Hematopoietic multipotent progenitor cell treated with erythropoietin and hydrocortisone succinate and interleukin-3 and kit ligand, for 15 days (in vitro differentiated cells): ENCODE results near the gene EPHA6.
"Not testable (repeated sequence)": the region's sequence is repeated elsewhere in the genome, so short reads cannot be mapped to it uniquely, and the experiment has no call there.

Experiments used
- DNase-seq: peaks from one replicate; pipeline ENCODE4 v3.0.0-alpha.2; 2015; ENCODE audit warnings: low spot score

Gene EPHA6

DNA sequence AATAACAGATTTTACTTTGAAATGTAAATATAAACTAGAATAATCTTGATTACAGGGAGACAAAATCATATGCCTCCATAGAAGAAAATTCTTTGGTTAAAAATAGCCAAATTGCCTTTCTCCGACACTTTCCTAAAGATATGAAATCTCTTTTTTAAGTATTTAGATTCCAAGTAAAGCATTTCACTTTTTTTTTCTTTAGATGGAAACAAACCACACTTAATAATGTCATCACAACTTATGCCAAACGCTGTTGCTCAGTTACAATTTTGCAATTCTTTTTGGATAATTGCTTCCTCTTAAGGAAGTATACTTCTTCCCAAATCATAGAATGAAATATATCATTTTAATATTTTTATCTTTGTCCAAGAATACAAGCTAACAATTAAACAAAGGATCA is 656.1 kb downstream of the EPHA6 start:
- no peak for DNase-seq

- DNase-seq: no peak
Observed at GRCh38 chr3:97479740-97480139, 665.3 kb downstream of the EPHA6 start.

GRCh38 chr3:97480696-97481289 is 666.4 kb downstream of the EPHA6 start:
- DNase-seq: not testable (repeated sequence)

GRCh38 chr3:97481416-97481815 is 667.0 kb downstream of the EPHA6 start:
- no peak for DNase-seq

DNA sequence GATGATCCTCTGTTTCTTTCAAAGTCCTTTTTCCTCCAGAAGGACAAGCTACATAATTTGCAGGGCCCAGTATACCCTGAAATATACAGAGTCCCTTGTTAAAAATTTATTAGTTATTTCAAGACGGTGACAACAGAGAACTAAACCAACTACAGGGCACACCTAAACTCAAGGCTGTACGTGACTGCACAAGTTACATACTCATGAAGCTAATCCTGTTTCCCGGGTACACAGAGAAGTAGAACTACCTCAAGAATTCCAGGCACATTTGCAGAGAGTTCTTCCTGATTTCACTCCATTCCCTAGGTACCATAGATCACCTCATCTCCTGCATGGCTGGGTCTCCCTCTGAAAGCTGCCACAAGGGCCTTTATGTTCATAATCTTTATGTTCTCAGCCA is 670.8 kb downstream of the EPHA6 start:
- DNase-seq: no peak

GRCh38 chr3:97487587-97487986 is 673.2 kb downstream of the EPHA6 start:
- no peak for DNase-seq

DNA sequence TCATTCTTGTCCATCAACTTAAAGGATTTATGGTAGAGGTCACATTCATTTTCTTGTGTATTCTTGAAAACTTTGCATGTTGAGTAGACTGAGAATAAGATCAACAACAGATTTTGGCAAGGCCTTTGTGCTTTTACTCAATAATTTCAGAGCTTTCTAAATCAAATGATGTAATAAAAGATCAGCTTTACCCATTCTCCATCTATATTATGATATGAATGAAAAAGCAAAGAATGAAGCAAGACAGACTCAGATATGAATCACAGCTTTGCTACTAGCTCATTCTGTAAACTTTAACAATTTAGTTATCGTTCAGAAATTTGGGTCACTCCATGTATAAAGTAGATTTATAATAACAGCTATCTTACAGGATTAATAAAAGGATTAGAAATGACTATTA is 674.3 kb downstream of the EPHA6 start:
- DNase-seq: no peak

- DNase-seq: no peak
Observed at GRCh38 chr3:97495896-97496295, 681.5 kb downstream of the EPHA6 start.

DNA sequence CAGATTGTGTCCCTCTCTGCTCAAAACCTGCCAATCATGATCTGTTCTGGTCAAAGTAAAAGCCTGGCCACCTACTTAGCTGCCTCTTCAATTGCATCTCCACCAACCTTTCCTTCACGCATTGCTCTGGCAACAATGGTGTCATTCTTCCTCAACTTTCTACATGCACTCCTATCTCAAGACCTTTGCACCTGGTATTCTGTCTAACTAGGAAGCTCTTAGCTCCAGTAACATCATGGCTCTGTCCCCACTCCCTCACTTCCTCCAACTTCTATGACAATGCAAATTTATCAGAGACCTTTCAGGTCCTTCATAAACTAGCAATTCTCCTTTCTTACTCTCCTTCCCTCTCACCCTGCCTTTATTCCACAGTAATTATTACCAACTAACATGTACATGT is 682.7 kb downstream of the EPHA6 start:
- DNase-seq: no peak

DNA sequence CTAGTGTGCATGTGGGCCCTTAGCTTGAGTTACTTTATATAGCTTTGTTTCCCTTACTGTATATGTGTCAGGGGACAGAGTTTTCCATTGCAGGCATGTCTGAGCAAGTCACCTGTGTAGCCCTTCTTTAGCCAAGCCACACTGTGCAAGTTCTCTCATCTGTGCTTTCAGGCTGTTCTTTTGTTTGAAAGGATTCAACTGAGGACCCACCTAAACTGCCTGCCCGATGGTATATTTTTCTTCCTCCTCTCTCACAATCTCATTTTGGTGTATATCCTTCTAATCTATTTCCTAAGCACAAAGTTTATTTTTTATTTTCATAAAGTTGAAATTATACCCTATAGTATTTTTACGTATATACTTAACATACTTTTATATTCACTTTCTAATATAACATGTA is 690.1 kb downstream of the EPHA6 start:
- DNase-seq: no peak

DNA sequence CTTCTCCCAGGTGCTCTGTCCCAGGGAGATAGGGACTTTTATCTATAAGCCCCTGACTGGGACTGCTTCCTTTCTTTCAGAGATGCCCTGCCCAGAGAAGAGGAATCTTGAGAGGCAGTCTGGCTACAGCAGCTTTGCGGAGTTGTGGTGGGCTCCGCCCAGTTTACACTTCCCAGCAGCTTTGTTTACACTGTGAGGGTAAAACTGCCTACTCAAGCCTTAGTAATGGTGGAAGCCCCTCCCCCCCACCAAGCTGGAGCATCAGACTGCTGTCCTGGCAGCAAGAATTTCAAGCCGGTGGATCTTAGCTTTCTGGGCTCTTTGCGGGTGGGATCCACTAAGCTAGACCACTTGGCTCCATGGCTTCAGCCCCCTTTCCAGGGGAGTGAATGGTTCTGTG is 696.4 kb downstream of the EPHA6 start:
- no peak for DNase-seq

DNA sequence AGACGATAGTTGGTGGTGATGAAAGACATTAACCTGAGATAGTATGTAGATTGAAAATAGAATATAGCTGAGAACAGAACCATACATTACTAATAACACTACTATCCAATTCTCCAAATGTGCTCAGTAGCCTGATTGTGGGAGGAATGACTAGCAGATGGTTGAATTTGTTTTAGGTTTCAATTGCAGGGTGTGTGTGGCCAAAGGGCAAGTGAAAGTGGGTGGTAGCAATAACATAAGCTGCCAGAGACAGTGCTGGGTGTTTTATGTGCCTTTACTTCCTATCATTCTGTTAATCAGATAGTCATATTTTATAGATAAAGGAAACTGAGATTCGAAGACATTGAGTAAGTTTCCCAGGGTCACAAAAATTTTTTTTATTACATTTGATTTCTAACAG is 700.7 kb downstream of the EPHA6 start:
- no peak for DNase-seq

GRCh38 chr3:97530691-97531090 is 716.3 kb downstream of the EPHA6 start:
- no peak for DNase-seq

DNA sequence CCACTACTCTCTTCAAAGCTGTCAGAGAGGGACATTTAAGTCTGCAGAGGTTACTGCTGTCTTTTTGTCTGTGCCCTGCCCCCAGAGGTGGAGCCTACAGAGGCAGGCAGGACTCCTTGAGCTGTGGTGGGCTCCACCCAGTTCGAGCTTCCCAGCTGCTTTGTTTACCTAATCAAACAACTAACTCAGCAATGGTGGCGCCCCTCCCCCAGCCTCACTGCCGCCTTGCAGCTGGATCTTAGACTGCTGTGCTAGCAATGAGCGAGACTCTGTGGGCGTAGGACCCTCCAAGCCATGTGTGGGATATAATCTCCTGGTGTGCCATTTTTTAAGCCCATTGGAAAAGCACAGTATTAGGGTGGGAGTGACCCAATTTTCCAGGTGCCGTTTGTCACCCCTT is 733.2 kb downstream of the EPHA6 start:
- DNase-seq: not testable (repeated sequence)

GRCh38 chr3:97550408-97550807 is 736.0 kb downstream of the EPHA6 start:
- DNase-seq: no peak

DNA sequence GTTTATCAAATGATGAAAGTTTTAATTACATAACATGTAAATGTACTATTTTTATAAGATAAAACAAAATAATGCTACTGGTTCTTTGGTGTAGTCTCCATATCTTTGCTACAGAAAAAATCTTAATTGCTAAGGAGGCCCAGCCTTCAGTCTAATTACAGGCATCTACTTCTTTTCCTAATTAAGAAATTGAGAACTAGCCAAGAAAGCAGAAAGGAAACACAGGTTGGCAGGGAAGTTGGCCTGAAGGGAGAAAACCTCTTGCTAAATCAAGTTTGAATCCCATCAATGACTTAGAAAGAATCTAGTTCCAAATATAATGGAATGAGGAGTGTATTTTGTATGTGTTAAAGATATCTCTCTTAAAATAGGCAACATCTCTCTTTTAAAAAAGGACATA is 737.8 kb downstream of the EPHA6 start:
- no peak for DNase-seq

DNA sequence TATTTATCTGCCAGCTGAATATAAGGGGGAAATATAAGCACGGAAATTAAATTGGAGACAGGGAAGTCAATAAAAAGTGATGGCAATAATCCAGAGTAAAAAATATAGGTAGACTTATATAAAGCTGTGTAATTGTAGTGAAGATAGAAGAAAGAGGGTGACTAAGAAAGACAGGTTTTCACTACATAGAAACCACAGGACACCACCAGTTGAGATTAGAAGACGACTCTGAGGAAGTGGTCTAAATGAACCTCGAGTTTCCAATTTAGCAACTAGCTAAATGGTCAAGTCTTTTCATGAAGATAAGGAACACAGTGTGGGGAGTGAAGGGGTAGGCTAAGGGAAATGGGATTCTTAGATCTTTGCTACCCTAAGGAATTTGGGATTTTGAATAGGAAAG is 761.3 kb downstream of the EPHA6 start:
- DNase-seq: no peak

GRCh38 chr3:97576221-97576620 is 761.8 kb downstream of the EPHA6 start:
- no peak for DNase-seq

- DNase-seq: no peak
Observed at GRCh38 chr3:97579365-97579764, 765.0 kb downstream of the EPHA6 start.

DNA sequence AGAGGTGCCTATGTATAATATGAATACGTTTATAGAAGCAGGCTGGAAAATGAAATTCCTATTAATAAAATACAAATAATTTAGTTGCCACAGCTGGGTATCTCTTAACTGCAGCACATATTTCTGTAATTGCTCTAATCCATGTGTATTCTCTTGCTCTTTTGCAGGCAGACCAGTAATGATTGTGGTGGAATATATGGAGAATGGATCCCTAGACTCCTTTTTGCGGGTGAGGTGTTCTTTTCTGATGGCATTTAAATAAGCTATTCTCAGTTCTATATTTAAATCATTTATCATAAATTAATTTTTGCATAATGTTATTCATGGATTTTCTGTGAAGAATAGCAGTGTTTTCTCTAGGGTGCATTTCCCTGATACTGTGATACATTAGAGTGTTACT is 796.2 kb downstream of the EPHA6 start:
- no peak for DNase-seq

GRCh38 chr3:97612632-97613031 is 798.2 kb downstream of the EPHA6 start:
- DNase-seq: no peak

GRCh38 chr3:97613139-97613538 is 798.7 kb downstream of the EPHA6 start:
- no peak for DNase-seq

- DNase-seq: not testable (repeated sequence)
Observed at GRCh38 chr3:97620514-97620913, 806.1 kb downstream of the EPHA6 start.

DNA sequence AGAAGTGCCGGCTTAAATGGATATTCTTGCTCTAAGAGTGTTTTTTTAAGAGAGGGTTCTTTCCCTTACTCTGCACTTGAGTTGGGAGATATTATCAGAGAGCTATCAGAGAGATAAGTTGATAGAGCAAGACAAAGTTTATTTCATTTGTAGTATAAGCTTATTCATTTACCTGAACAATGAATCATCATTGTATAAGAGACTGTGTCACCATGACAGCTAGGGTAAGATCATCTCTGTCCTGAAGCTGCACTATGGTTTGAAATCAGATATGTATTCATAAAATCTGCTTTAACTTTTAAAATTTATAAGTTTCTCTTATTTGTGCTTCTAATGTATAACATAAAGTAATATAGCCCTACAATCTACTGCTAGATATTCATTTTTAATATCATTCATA is 822.1 kb downstream of the EPHA6 start:
- DNase-seq: no peak

- DNase-seq: no peak
Observed at GRCh38 chr3:97646932-97647331, 832.5 kb downstream of the EPHA6 start.
